ENCODE measurements around the gene FXYD5.

Gene FXYD5

DNA sequence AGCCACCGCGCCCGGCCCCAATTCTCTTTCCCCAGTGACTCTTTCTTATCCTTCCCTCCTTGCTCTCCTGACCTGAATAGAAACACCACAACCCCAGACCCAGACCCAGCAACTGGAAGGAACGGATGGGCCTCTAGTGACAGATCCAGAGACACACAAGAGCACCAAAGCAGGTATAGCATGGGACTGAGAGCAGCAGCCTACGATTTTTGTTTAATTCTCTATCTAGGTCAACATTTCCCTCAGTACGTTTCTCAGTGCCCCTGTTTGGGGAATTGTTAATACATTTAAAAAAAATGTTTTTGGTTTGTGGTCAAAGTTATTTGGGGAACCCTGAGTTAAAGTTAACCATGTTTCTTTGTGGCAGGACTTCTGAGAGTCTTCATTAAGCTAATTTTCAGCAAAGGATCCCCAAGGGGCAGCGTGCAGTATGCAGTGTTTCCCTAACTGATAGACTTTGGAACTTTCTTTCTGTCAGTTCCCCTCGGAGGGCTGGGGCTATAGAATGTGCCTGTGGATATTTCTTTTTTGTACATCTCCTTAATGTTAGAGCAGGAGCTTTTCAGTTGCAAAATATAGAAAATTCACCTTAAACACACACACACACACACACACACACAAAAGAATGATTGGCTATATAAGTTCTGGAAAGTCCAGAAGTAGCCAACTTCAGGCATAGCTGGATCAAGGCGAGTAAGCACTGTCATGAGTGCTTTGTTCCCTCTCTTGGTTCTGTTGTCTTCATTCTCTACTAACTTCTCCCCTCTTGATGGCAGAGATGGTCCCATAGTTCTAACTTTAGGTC, 6.3 kb downstream of the FXYD5 start:
- DNase-seq: no peak

DNA sequence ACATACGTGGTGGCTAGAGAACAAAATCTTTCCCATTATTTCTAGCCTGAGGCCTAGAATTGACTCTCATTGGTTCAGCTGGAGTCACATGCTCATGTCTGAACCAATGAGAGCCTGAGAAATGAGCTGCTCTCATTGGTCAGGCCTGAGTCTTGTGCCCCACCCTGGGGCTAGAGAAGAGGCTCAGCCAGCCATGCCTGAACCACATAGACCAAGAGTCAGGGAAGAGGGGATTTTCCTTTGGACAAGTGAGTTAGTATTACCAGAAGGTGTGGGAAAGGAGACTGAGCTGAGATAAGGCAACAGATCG, 6.9 kb downstream of the FXYD5 start:
- DNase-seq: no peak

DNA sequence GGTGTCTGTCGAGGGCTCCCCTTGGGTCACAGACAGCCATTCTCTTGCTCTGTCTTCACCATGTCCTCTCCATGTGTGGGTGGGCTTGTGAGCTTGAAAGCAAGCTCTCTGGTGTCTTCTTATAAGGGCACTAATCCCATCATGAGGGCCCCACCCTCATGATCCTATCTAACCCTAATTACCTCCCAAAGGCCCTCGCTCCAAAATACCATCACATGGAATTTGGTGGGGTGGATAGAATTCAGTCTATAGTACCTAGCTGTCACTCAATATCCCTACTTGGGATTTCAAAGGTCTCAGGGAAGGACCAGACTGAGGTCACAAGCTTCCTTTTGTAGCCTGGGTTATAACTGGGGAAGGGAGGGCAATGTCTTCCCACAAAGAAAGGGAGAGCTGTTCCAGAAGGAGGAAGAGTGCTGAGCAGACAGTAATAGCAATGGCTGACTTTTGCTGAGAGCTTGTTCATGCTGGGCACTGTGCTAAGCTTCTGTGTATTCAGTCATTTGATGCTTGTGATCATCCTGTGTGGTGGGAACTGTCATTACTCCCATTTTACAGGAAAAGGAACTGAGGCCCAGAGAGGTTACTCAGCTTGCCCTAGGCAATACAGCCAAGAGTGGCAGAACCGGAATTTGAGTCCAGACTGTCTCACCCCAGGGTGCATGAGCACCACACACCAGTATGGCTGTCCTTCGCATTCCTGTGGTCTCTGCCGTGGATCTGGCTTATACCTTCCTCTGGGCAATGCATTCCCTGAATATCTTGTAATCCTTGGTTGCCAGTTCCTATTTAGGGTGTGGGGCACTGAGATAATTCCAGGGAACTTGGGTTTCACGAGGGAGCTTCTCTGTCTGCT, 8.2 kb downstream of the FXYD5 start:
- DNase-seq: no peak

DNA sequence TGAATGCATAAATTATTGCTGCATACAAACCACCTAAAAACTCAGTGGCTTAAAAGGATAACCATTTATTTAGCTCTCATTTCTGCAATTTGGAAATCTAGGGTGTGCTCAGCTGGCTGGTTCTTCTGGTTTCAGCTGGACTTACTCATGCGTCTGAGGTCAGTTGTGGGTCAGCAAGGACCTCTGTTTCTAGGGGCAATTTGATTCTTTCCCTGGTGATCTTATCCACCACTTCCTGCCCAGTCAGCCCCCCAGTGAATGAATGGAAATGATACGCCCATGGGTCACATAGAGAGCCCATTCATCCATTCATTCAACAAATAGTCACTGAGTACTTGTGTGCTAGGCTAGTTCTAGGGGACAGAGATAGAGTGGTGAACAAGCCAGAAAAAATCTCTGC, 9.9 kb downstream of the FXYD5 start:
- no peak for DNase-seq

DNA sequence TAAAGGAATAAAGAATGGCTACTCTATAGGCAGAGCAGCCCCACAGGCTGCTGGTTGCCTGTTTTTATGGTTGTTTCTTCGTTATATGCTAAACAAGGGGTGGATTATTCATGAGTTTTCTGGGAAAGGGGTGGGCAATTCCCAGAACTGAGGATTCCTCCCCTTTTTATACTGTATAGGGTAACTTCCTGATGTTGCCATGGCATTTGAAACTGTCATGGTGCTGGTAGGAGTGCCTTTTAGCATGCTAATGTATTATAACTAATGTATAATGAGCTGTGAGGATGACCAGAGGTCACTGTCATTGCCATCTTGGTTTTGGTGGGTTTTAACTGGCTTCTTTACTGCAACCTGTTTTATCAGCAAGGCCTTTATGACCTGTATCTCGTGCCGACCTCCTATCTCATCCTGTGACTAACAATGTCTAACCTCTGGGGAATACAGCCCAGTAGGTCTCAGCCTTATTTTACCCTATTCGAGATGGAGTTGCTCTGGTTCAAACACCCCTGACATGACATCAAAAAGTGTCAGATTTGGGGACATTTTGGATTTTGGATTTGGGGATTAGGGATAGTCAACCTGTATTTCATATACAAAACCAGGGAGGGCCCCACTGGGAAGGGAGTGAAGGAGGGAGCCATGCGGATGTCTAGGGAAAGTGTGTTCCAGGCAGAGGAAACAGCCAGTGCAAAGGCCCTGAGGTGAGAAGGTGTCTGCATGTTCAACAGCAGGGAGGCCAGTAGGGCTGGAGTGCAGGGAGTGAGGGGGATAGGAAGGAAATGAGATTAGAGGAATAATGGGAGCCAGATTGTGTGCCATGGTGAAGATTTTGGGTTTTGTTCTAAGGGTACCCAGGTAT, 10.9 kb downstream of the FXYD5 start:
- DNase-seq: no peak

DNA sequence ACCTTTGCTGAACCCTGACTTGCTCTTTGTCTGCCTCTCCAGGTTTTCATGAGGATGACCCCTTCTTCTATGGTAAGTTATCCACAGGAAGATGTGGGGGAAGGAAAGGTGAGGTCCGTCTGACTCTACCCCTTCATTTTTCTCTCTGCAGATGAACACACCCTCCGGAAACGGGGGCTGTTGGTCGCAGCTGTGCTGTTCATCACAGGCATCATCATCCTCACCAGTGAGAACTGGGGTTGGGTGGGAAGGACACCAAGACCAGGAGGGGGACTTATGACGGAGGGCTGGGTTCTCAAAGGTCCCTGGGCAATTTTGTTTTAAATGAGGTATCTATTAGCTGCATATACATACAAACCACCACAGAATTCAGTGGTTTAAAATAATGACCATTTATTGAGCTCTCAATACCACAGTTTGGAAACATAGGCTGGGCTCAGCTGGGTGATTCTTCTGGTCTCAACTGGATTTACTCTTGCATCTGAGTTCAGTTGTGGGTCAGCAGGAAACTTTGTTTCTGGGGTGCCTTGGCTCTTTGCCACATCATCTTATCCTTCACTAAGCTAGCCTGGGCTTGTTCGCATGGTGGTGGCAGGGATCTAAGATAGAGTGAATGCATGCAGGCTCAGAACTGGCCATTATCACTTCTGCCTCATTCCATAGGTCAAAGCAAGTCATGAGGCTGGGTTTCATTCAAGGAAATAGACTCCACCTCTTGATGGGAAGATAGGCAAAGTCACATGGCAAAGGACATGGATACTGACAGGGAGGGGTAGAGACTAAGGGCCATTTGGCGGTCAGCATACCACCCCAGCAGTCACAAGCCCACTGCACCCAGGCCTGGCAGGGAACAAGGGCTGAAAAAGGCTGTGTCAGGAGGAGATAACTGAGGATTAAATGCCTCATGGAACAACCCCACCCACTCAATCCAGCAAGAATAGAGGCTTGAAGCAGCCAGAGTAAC, 11.8 kb downstream of the FXYD5 start:
- DNase-seq: no peak

DNA sequence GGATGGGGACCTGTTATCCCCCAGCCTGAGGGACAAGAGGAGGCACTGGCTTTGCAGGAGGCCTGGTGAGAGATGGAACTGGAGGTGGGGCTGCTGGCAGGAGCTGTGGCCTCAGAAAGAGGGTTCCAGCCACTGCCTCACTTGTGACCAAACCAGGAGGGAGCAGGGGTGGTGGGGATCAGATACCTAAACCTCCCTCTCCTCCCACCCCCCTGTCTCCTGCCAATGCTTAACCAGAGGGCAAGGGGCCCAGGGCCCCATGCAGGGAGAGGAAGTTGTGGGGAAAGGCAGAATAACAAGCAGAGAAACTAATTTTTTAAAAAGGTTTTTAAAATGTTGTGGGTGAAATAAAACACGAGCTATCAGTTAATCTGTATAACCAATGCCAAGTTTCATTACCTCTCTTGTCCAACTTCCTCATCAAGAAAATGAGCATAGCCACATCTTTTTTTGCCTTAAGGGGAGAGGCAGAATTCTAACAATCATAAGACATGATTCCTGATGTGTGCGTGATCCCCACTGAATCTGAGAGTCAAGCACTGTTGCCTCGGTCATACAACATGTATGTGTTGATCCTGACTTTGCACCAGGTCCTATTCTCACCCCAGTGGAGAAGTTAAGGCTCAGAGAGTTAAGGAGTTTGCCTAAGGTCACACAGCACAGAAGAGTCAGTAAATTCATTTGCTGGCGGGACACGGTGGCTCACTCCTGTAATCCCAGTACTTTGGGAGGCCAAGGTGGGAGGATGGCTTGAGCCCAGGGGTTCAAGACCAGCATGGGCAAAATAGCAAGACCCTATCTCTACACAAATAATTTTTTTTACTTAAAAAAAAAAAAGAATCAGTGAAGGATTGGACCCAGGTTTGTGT, 12.9 kb downstream of the FXYD5 start:
- no peak for DNase-seq

DNA sequence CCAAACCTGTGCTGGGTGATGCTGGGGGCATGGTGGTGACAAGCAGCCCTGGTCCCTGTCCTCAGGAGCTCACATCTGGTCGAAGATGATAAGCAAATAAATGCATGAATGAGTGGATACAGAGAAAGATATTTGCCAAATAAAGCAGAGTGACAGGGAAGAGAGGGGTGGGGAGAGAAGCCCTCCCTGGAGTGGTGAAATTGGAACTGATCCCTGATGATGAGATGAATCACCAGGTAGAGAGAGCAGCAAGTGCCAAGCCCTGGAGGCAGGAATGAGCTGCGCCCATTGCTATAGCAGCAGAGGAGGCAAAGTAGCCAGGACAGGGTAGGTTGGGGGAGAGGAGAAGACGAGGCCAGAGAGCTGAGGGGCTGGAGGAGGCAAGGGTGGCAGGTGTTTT, 13.7 kb downstream of the FXYD5 start:
- DNase-seq: no peak

DNA sequence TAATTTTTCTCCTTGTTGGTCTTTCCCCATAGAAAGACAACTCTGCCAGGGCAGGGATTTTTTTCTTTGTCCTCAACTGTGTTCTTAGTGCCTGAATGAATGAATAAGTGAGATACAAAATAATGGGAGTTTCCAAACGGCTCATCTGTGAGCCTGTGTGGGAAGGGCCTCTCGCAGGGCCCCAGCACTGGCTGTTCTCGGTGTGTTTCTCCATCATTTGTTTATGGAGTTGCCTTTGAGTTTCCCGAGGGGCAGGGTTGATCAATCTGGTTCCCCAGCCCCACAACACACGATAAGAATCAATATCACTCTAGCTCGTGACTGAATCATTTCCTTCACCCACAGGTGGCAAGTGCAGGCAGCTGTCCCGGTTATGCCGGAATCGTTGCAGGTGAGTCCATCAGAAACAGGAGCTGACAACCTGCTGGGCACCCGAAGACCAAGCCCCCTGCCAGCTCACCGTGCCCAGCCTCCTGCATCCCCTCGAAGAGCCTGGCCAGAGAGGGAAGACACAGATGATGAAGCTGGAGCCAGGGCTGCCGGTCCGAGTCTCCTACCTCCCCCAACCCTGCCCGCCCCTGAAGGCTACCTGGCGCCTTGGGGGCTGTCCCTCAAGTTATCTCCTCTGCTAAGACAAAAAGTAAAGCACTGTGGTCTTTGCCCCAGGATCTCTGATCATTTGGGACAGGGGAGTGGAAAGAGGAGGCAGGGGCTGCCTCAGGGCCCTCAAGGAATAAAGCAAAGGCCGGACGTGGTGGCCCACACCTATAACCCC, 14.9 kb downstream of the FXYD5 start:
- DNase-seq: no peak

DNA sequence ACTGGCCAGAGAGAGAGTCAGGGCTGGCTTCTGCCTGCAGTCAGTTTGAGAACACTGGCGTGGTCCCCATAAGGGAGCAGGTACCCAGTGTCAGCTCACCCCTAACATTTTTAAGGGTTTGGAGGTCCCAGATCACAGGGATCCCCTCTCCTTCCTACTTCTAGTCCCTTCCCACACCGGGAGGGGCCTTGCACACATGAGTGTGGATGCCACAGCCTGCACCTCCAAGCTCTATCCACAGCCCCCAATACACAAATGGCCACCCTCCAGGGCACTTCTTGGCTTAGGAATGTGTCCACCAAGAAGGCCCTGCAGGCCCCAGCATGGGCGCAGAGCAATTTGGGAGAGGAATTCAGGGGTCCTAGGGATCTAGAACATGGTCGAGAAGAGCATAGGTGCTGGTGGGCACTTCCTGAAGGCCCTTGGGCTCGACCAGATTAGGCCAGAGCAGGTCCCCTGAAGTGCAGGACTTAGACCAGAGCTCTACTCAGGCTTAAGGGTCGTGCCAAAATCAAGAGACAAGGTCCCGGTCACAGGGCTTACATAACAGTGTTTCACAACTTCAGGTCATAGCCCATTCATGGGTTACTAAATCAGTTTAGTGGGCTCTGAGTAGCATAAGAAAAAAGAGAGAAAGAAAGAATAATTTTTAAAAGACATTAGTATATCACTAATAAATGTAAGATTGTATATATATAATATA, 16.0 kb downstream of the FXYD5 start:
- no peak for DNase-seq

DNA sequence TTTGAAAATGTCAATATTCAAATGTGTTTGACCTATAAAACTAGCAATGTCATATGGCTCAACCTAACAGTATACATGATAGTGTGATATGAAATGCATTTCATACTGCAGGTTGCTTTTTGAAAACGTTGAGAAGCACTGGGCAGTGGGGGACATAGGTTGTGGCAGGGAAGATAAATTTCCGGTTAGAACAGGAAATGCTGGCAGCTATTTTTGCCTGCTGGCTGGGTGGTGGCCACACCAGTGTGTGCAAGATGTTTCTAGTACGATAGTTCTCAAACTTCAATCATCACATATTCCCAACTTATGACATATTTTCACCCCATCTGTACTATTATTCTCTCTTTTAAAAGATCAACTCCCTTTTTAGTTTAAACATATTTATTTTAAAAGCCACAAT, 17.2 kb downstream of the FXYD5 start:
- no peak for DNase-seq

DNA sequence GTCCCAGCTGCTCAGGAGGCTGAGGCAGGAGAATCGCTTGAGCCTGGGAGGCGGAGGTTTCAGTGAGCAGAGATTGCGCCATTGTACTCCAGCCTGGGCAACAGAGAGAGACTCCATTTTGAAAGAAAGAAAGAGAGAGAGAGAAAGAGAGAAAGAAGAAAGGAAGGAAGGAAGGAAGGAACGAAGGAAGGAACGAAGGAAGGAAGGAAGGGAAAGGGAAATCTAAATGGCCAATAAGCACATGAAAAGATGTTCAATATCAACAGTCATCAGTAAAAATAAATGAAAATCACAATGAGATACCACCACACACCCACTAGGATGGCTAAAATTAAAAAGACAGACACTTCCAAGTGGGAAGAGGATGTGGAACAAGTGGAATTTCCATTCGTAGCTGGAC, 19.7 kb downstream of the FXYD5 start:
- no peak for DNase-seq

DNA sequence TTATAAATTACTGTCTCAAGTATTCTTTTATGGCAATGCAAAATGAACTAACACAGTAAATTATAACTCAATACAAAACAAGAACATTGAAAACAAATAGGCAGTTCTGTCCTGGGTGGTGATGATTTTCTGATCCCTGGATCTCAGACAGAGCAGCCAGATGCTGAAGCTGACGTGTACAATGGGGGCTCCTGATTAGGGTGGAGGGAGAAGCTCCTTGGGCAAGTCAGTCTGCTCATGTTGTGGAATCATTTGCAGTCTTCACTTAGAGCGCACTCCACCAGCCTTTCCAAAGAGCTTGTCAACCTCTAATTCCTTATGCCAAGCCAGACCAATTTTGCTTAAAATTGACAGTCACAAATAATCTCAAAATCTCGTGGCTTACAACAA, 21.6 kb downstream of the FXYD5 start:
- no peak for DNase-seq

DNA sequence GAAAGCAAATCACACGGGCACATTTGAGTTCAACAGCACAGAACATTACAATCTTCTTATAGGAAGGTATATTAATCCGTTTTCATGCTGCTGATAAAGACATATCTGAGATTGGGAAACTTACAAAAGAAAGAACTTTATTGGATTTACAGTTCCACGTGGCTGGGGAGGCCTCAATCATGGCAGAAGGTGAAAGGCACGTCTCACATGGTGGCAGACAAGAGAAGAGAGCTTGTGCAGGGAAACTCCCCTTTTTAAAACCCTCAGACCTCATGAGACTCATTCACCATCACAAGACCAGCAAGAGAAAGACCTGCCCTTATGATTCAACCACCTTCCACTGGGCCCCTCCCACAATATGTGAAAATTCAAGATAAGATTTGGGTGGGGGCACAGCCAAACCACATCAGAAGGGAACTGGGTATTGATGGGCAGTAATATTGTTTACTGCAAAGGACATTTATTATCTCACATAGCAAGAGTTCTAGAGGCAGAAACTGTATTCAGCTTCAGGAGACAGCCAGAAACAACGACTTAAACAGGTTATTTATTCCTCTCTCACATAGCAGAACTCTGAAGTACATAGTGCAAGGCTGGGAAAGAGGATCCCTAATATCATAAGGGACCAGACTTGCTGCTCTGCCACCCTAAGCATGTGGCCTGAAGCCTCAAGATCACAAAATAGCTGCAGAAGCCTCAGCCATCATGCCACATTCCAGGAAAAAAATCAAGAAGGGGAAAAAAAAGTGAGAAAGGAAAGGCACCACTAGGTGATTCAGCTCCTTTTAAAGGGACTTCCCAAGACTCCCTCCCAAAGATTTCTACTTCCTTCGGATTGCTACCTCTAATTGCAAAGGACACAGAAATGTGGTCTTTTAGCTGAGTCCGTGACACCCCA, 23.1 kb downstream of the FXYD5 start:
- DNase-seq: no peak

DNA sequence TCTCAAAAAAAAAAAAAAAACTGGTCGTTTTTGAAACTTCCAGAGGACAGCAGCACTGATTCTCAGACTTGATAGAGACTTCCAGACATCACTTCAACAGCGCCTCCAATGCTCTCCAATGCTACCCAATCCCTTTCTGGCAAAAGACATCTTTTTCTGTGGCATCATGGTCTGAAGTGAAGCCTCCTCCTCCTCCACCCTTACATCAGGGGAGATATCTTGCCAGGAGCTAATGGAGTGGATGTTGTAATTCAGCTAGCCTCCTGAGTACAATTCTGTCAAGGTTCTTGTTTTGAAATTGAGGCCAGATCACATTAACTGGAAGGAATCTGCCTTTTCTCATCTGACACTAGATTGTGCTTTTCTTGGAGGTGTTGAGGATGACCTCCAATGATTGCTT, 24.2 kb downstream of the FXYD5 start:
- DNase-seq: no peak

DNA sequence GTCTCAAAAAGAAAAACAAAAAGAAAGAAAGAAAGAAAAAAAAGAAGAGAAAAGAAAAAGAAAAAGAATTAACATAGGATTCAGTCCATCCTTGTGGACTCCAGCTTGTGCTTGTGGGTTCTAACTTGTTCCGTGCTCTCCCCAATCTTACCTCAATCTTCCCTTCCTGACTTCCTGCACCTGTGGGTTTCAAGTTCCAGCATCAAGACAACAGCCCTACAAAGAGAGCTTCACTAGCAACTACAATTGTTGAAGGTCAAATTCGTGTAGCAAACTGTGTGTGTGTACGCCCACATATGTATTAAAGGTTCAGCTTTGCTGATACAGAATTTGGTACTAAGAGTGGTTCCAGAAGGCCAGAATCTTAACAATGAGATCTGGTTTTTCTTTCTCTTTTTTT, 25.3 kb downstream of the FXYD5 start:
- DNase-seq: no peak

DNA sequence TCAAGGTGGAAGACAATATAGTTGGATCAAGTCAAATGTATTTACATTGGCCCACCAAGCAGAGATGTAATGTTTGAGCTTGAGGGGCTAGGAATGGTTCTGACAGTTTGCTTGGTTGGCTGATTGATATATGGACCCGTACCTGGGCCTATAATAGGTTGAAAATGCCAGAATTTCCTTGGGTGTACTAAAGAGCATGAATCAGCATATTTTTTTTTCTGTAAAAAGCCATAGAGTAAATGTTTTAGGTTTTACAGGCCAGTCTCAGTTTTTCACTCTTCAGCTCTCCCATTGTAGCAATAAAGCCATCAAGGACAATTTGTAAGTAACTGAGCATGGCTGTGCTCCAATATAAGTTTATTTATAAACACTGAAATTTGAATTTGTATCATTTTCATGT, 26.9 kb downstream of the FXYD5 start:
- DNase-seq: no peak

DNA sequence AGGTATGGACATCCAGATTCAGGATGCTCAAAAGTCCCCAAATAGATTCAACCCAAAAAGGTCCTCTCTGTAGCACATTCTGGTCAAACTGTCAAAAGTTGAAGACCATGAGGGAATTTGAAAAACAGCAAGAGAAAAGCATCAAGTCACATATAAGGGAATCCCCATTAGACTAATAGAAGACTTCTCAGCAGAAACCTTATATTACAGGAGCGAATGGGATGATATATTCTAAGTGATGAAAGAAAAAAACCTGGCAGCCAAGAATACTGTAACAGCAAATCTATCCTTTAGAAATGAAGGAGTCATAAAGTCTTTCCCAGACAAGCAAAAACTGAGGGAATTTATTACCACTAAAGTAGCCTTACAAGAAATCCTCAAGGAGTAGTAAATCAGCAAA, 29.7 kb downstream of the FXYD5 start:
- DNase-seq: no peak

DNA sequence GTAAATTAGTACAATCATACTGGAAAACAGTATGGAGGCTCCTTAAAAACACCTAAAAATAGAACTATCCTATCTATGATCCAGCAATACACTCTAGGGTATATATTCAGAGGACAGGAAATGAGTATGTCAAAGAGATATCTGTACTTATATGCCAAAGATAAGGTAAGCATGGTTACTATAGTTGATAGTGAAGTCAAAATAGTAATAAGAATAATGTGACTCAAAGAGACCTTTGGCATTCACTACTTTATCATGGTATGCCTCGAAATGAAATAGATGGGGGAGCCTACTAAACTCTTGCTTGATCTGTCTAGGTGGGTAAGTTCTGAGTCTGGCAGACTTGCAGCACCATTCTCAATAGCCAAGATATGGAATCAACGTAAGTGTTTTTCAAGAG, 30.3 kb downstream of the FXYD5 start:
- DNase-seq: no peak
